DMS153 treated with DMSO at 0.1 percent for 48 hours (cell line): ENCODE results near the gene PKHD1.
"Not testable (repeated sequence)": the region's sequence is repeated elsewhere in the genome, so short reads cannot be mapped to it uniquely, and the experiment has no call there.

ENCODE experiments used
- DNase-seq: peaks from one replicate; lab custom pipeline; 2025; ENCODE audit not compliant: unreplicated experiment; lab: John Stamatoyannopoulos, UW

Gene PKHD1

DNA sequence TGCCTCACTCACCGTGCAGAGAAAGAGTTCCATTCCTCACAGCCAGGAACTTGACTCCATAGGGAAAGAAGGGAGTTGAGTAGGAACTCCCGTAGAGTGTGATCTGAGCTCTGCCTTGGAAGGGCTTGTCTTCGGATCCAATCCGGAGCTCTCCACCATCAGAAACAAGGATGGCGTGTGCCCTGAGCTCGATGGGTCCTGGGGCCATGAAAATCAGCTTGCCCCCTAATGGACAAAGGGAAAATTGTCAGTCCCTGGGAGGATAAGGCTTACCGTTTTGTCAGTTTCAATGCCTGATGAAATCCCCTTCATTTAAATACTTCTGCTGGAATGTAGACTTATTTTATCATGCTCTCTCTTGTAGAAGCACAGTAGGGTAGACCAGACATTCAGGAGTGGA lies 153.3 kb downstream of the PKHD1 start:
- DNase-seq = no peak

DNA sequence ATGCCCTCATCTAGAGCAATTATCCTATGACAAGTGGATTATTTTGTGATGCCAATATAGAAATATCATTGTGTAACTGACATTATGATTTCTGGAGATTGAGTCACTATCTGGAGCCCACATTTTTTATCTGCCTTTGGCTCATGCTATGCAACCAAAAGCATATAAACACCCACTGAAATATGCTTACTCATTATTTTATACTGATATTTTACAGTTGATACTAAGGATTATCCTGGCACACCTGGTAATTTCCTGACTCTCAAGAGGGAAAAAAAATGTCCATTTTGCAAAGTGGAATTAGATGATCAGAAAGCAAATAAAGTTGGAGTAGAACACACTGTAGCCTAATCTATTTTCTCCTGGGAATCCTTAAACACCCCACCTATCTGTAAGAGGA lies 154.5 kb downstream of the PKHD1 start:
- DNase-seq = no peak

DNA sequence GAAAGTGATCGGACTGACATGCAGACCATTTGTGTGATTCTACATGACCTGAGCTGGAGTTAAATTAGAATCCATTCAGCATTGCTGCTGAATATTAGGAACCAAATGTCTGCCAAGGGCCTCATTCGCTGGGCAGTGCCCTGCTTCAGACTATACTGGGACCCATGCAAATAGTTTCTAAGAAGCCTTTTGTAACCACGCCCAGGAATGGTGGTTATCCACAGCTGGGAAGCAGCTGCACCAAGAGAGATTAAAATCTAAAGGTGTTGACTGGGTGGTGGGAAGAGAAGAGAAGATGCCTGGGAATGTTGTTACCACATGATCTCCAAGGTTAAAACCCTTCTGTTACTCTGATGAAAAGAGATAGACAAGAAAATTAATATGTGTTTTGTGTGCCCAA lies 156.8 kb downstream of the PKHD1 start:
- DNase-seq = no peak

DNA sequence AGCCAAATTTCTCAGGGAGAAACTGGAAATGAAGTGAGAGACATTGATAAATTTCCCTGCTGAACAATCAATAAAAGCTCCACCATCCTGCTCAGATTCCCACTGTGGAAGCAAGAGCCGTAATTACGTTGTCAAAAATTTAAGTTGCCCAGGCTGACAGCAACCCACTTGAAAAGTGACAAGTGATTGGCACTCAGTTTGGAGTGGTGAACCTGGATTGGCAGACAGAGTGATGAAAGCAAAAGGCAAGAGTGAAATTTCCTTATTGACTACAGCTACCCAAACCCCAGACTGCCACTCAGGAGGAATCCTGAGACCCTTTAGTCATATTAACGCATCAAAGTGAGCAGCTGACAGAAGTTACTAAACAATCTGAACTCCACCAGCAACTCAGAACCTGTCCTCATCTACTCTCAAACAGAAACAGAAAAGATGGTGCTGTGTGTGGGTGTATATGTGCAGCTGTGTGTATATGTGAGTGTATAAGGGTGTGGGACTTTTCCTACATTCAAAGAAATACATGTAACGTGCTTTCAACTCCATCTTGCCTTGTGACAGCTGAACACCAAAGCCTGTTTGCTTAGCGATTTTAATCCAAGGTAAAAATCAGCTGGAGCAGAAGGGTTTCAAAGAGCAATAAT lies 157.4 kb downstream of the PKHD1 start:
- no peak for DNase-seq

DNA sequence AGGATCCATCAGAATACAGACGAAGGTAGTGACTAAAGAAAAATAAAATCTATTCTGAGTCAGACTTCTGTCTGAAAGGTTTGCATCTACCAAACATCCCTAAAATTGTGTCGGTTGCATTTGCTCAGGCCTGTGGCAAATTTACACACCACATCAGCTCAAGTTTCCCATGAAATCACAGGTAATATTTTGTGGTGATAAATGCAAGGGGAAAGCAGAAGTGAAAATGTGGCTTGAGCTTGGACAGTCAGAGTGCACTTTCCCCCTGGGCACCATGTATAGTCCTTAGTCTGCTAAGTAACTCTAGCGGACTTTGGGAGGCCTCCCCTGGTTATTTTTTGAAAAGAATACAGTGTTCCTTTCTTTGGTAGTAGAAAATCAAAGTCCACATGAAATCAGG lies 159.1 kb downstream of the PKHD1 start:
- no peak for DNase-seq

DNA sequence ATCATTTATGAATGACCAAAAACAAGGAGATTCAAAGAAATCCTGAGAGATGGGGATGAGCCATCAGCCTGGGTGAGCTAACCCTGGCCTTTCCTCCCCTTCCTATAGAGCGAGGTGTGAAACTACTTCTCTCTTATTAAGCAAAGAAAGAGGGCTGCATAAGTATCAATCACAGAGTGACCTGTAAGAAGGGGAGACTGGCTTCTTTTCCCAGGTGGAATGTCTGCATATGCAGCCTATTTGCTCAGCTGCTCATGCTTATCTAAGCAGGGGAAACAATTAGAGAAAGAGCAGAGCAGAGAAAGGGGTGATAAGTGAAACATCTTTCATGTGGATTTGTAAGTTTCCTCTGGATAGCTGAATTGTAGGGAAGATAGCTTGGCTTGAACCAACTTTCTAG lies 160.0 kb downstream of the PKHD1 start:
- DNase-seq = no peak

DNA sequence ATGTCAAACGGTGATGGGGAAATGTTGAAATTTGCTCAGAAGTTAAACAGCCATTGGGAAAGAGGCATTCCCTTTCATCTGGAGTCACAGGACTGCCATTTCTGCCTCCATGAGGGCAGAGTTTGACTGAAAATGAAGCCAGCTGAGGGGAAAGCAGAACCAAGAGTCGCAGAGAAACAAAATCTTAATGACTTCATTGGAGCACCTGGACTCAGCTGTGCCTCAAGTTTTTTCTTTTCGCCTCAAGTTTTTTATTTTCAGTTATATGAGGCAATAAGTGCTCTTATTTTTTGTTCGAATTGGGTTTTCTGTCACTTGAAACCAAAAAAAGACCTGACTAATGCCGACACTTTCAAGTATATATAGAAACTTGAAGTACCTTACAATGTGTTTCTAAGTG lies 161.3 kb downstream of the PKHD1 start:
- no peak for DNase-seq

DNA sequence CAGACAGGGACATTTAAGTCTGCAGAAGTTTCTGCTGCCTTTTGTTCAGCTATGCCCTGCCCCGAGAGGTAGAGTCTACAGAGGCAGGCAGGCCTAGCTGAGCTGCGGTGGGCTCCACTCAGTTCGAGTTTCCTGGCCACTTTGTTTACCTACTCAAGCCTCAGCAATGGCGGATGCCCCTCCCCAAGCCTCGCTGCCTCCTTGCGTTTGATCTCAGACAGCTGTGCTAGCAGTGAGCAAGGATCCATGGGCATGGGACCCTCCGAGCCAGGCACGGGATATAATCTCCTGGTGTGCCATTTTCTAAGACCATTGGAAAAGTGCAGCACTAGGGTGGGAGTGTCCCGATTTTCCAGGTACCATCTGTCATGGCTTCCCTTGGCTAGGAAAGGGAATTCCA lies 164.9 kb downstream of the PKHD1 start:
- DNase-seq = not testable (repeated sequence)

DNA sequence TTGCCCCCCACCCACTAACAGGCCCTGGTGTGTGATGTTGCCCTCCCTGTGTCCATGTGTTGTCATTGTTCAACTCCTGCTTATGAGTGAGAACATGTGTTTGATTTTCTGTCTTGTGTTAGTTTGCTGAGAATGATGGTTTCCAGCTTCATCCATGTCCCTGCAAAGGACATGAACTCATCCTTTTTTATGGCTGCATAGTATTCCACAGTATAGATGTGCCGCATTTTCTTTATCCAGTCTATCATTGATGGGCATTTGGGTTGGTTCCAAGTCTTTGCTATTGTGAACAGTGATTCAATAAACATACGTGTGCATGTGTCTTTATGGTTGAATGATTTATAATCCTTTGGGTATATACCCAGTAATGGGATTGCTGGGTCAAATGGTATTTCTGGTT lies 169.1 kb downstream of the PKHD1 start:
- DNase-seq = not testable (repeated sequence)

DNA sequence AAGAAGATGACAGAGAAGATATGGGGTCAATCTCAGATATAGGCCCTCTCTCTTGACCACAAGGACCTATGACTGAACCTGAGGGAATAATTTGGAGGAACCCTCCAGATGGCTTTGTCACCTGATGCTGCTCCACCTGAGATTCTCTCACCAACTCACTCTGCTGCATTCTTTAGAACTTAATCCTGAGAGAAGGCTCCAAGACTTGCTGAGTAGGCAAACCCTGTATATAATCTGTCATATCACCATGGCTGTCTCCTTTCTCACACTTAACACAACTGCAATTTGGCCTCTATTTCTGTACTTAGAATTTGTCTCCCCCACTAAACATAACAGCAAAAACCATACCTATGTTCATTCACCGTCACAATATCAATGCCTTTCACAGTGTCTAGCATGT lies 172.3 kb downstream of the PKHD1 start:
- no peak for DNase-seq

DNA sequence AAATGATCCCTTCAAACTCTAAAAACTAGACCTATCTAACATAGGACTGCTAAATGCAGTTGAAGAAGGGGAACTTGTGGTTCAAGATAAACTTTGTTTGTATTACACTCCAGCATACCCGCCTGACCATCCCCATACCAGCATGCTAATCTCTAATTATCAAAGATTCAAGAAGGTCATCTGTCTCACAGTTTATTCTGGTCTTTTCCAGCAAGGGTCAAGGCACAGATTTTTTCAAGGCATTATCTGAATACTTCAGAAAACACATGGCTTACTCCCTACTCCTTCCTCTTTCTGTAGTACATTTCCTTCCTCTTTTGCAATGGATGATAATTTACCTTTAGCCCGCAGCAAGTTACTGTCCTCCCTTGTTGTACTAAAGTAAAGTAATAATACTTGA lies 174.1 kb downstream of the PKHD1 start:
- DNase-seq = no peak

DNA sequence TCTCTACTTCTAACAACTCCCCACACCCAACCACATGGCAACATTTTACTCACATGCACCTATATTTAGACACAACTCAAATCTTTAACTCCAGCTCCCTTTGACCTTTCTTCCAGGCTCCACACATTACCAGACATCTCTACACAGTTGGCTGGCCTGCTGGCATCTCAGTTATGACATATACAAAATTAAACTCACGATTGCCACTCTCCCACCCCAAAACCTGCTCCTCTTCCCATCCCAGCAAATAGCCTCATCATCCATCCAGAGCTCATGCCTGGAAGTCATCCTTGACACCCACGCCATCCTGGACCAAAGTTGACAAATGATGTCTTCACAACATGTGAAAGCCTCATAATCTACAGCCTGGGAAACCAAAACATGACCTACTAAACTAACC lies 176.6 kb downstream of the PKHD1 start:
- no peak for DNase-seq

DNA sequence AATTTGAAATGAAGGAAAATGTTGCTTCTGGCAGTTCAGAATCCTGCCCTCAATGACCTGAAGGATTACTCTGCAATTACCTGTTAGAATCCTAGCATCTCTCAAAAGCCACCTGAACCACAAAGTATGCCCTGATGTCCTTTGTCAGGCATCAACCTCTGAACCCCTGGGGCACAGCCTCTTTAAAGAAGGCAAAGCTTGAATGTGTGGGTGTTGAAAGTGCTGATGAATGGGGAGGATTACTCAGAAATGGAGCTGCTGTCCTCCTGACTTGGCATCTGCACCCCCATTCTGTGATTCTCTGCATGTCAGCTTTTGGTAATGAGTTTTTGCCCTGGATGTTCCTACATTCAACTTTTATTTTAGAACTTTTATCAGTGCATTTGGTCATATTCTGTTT lies 179.2 kb downstream of the PKHD1 start:
- no peak for DNase-seq

DNA sequence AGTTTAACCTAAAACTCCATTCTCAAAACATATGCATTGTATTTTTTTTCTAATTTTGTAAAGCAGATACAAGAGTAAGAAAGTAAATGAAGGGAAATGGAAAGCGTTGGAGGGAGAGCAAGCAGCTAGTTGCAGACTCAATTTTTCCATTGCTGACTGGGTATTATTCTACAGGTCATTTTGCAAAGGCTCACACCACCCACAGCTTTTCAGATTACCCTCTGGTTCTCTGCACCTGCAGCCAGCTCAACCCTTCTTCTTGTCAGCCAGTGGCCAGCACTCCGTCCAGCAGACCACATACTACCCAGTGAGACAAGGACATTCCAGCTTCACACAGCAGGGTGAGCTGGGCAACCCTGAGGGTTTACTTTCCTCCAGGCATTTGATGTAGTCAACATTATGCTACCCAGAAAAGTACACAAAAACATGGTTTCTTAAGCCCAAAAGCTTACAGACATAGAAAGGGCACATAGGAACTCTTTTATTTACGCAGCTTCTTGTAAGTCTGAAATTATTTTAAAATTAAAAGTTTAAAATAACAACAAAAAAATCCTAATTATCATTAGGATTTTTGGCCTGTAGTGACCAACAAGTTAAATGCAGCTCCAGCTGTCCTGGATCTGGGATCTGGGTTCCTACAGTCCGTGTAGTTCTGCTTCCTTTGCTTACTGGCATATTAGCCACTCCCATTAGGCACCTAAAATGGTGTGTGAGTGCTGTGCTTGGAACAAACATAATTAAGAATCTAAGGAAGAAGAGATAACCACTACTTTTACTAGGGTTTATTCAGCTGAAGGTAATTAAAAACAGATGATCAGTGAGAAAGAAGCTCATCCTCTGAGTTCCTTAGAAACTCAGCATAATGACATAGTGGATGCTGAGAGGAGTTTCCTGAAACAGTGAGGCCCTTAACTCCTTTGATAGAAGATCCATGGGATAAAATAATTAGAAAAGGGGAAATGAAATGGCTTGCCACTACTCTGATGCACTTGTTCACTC lies 185.3 kb downstream of the PKHD1 start:
- DNase-seq = no peak

DNA sequence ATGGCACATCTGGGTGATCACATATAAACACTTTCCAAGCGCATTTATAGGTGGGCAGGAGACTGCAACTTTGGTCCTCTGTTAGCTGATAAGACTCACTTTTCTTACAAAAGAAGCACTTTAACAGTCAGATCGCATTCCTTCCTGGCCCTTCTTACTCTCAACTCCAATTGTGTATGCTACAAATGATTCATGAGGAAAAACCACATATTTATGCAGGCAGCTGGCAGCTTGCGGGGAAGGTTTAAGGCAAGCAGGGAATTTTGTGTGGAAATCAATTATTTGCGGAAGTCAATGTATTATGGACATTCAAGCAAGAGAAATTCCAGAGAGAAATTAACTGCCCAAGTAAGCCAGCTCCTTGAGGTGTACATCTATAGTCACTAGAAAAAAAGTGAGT lies 194.0 kb downstream of the PKHD1 start:
- DNase-seq = no peak

DNA sequence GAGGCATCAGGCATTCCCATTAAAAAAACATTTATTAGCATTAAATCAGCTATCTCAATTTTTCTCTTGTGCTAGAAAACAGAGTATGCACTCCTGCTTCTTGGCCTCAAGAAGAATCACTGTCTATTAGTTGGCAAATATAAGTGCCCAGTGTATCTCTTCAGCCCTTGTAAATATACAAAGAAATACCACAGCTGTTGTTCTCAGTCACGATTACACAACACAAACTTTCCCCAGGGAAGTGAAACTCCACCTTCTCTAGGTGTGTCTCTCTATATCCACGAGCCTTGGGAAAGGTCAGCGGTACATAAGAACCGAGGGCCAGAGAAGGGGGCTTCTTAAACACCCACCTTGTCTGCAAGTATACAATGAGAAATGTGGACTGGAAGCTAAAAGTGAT lies 194.7 kb downstream of the PKHD1 start:
- no peak for DNase-seq

DNA sequence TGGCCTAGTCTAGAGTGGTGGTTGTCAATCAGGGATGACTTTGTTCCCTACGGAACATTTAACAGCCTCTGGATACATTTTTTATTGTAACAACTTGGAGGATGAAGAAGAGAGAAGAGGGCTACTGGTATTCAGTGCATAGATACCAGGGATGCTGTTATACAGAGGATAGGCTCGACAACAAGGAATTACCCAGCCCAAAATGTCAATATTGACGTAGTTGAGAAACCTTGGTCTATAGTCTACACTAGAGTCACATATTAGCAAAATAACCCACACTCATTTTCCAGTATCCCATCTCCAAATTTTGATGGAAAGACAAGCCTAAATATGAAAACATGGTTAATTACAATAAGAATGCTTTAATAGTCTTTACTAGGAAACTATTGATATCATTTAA lies 195.1 kb downstream of the PKHD1 start:
- DNase-seq = no peak

DNA sequence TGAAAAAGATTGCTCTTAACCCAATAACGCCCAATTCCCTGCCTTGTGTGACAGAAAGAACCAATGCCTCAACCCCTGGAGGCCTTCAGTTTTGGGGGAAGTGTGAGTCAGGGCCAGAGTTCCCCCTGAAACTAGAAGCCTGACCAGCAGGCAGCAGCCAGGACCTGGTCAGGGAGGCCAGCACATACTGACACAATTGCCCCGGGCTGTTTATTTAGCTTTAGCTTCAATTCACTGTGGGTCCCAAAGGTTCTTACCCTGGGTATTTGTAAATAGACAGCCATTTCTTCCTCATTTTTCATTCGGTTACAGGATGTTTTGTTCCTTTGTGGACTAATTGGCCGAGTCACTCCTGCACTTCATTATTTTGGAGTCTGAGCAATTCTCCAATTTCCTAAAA lies 195.6 kb downstream of the PKHD1 start:
- no peak for DNase-seq

DNA sequence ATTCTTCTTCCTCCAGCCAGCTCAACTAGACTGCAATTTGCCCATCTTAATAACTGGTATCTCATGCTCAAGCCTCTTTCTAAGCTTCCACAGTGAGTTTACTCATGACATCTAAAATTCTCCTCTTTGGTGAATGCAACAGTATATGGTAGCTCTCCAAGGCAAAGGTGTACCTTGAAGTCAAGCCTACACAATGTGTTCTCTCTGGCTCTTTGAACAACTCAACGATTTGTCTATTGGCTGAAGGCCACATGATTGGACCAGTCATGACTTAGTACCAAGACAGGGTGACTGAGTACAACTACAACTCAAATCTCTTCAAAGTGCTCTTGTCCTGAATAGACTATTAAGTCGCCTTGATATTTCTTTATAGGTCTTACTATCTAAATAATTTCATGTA lies 199.6 kb downstream of the PKHD1 start:
- no peak for DNase-seq

DNA sequence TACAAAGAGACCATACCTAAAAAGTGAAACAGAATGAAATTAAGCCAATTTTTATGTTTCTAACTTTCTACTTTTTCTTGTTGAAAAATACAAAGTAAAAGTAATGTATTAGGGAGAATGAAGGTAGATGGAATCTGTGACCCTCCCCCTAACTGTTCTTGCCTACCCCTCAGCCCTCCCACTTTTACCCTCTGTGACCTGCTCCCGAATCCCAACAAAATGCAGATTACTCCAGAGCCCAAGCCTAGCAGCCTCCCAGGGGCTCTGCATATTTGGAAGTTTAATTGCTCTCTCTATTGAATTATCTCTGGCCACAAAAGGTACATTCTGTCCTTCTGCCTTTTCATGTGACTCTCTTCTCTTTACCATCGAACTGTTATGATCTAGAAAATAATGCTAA lies 201.5 kb downstream of the PKHD1 start:
- no peak for DNase-seq

DNA sequence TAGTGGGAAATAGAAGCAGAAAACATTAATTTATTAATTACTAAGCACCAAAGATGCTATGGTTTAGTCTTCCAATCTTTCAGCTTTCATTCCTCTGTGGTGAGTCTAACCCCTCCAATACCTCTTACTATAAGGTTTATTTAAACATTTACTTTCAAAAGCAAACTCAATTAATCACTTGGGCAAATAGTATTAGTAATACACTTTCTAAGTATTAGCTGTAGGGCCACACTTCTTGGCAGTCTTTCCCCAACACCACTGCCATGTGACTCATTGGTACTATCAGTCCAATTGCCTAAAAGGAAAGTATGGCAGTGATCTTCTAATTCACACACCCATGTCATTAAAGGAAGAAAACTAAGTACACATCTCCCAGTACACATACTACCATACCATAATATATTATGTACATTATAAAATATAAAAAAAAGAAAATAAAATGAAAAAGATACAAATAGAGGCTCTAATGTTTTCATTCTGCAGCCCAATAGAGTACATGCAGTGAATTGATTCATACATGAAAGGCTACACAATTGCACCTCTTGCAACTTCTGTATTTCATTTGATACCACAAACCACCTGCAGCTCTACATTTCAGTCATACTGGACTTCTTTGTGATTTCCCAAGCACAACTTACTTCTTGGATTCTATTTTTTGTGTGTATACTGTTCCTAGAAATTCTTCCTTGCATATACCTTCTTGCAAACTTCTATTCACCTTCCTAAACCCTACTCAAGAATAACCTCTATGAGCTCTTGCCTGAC lies 218.6 kb downstream of the PKHD1 start:
- DNase-seq = no peak

DNA sequence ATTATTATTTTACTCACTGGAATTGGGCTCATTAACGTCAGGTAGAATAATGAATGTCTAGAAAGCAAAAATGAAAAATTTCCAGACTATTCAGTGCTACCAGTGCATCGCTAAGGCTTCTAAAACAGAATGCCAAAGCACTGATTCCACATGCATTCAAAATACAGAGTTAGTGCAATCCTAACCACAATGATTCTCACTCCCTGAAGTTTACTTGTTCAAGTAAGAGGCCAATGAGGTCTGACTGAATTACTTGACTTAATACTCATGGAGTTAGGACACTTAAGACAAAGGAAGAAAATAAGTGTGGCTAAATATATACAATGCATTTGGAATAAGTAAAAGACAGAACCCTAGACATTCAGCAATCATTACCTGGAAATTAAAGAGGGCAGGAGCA lies 220.5 kb downstream of the PKHD1 start:
- DNase-seq = no peak
